ENCODE results near the gene SEPTIN8. TPM values are rescaled to one million over a fixed set of nuclear protein-coding genes. Genes with fewer than 3 reads are reported as not detected.

The SEPTIN8 gene
- total RNA-seq, 2 donors from 2014 or later: 8.0 to 8.8 TPM

DNA sequence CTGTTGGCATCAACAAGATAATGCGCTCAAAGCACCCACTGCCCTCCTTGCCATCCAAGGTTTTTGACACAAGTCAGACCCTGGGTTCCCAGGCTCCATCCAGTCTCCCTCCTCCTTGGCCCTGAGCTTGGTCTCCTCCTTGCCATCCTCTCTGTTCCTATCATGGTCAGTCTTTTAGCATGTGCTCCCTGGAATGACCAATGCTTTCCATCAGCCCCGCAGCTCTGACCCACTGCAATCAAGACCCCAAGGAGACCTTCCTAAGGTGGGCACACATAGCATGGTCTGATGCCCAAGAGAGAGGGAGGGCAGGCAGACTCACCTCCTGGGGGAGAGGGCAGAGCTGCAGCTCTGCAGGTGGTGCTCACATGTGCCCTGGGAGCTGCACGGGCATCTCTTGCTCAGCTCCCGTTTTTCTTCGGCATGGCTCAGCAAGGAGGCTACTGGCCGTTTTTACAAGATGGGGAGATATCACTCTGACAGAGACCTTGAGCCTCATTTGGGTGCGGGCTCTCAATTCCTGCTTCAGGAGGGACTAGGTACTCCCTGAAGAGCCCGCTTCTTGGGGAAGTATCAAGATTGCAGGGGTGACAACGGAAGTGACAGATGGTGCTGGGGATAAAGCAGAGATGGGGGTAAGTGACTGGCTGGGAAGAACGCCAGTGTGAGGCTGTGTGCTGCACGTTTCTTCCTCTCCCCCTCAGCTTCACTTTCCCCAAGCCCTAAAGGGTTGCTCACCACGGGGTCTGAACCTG lies 3.3 kb downstream of the SEPTIN8 start:
- ATAC-seq (no peak), DNase-seq (no peak)
- H3K9me3 ChIP-seq (ENCODE audit: control insufficient read depth, low read length, poor library complexity, severe bottlenecking): no peaks in the 10 kb centered on the region
- Mint-ChIP-seq H3K36me3 (ENCODE audit: low read depth) (no peaks in the 10 kb centered on the region), H3K4me1 (peaks cover 19% of the 10 kb centered on the region), H3K27ac (peak overlapping the region; percentile 54), H3K4me3 (no peak overlapping the region), H3K27me3 (peaks cover 11% of the 10 kb centered on the region)

DNA sequence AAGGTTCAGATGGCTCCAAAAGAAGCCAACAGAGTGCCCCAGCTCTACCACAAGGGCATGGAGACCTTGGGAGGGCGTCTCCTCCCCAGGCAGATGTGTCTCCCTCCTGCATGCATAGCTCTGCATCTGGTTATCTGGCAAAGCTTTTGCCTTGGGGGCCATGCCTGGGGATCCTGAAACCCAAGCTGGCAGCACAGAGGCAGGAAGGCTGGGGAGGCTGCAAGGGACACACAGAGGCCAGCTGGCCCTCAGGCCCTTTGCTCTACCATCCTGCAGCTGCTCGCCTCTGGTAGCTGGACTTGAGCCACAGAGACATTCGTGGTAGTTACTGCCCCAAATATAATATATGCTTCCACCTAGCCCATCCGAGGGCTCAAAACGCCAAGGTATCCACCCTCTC lies 3.9 kb downstream of the SEPTIN8 start:
- Mint-ChIP-seq H3K27me3 (peaks cover 5% of the 10 kb centered on the region), H3K4me1 (peaks cover 14% of the 10 kb centered on the region), H3K27ac (peak overlapping the region; percentile 54), H3K4me3 (no peak overlapping the region), H3K36me3 (ENCODE audit: low read depth) (no peaks in the 10 kb centered on the region)
- DNase-seq: no peak
- no peak for ATAC-seq
- H3K9me3 ChIP-seq (ENCODE audit: control insufficient read depth, low read length, poor library complexity, severe bottlenecking): no peaks in the 10 kb centered on the region

DNA sequence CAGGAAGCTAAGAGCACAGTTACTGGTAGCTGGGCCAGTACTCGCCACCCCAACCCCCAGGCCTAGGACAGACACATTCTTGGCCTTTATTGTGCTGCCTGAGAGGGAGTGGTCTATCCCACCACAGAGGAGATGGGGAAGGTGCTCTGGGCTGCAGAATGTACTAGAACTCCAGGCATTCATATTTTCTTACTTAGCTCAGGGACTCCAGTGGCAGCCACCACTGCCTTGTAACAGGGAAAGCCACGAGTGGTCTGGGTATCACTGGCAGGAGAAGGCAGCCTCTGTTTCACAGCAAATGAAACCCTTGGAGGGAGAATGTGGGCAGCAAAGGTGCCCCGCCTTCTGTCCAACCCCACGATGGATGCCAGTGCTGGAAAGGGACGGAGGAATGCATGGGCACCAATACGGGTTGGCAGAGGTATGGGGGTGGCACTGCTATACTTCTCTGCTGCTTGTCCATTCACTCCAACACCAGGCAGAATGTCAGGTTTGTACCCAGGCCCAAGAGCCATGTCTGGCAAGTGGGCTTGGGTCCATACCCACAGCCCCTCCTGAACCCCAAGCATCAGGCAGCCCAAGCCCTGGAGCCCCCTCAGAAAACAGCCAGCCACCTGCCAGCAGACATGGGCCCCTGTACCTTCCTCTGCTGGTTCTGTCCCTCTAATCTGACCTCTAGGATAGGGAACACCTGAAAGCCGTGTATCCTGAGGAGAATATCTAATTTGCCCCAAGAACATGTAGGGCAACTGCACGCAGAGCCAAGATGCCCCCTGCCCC lies 4.6 kb downstream of the SEPTIN8 start:
- Mint-ChIP-seq H3K36me3 (ENCODE audit: low read depth) (no peaks in the 10 kb centered on the region), H3K4me3 (no peak overlapping the region), H3K27me3 (peaks cover 4% of the 10 kb centered on the region), H3K4me1 (peaks cover 9% of the 10 kb centered on the region), H3K27ac (no peak overlapping the region)
- no peak for DNase-seq
- no peak for ATAC-seq
- H3K9me3 ChIP-seq (ENCODE audit: control insufficient read depth, low read length, poor library complexity, severe bottlenecking): no peaks in the 10 kb centered on the region

DNA sequence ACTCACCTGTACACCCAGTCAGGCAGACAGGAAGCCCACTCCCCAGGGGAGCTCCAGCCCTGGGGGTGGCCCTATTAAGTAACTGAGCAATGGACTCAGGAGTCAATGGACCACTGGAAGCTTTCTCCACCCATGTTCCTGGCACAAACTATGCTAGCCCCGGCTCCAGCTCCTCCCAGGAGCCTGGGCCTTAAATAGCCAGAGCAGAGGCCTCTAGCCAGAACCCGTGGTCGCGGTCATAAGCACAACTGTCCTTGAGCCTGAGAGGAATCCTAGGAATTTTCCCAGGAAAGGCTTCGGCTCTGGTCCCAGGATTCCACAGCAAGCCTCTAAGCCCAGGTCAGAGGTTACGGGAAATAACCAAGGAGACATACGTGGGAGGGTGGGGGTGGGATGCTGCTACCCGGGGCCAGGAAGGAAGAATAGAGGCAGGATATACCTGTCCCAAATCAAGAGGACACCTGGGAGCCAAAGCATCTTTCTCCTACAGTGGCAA lies 5.5 kb downstream of the SEPTIN8 start:
- Mint-ChIP-seq H3K27ac (no peak overlapping the region), H3K4me3 (no peak overlapping the region), H3K4me1 (peaks cover 13% of the 10 kb centered on the region), H3K36me3 (ENCODE audit: low read depth) (no peaks in the 10 kb centered on the region), H3K27me3 (peaks cover 4% of the 10 kb centered on the region)
- DNase-seq: no peak
- no peaks in the 10 kb centered on the region for H3K9me3 ChIP-seq (ENCODE audit: control insufficient read depth, low read length, poor library complexity, severe bottlenecking)
- ATAC-seq: no peak

DNA sequence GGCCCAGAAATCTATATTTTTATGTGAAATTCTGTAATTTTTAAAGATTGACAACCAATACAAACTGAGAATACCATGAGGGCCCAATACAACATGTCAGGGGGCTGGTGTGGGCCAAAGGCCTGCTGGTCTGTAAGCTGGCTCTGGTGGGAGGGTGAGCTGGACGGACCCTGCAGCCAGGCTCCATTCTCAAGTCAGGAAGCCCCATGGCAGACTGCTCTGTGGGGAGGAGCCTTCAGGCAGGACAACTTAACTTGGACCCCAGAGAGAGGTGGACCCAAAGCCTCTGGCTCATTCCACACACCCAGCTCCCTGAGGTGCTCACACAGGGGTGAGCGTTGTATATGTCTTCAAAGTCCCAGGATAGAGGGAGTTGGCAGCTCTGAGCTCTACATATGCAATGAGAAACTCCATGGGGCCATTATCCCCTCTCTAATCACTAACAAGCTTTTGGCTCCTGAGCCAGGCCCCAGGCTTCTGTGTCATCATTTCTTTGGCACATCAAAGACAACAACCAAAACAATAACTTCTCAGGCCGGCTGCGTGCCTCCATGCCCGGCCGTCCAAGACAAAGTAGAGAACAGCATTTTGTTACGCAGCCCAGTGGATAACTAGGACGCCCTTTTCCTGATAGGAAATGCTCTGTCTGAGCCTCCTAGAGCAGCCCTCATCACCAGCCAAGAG lies 6.4 kb downstream of the SEPTIN8 start:
- peaks cover 4% of the 10 kb centered on the region for H3K27me3 Mint-ChIP-seq
- no peaks in the 10 kb centered on the region for H3K9me3 ChIP-seq (ENCODE audit: control insufficient read depth, low read length, poor library complexity, severe bottlenecking)
- no peak for ATAC-seq
- no peak overlapping the region for H3K4me3 Mint-ChIP-seq
- H3K27ac Mint-ChIP-seq: no peak overlapping the region
- peaks cover 11% of the 10 kb centered on the region for H3K4me1 Mint-ChIP-seq
- H3K36me3 Mint-ChIP-seq (ENCODE audit: low read depth): no peaks in the 10 kb centered on the region
- no peak for DNase-seq

DNA sequence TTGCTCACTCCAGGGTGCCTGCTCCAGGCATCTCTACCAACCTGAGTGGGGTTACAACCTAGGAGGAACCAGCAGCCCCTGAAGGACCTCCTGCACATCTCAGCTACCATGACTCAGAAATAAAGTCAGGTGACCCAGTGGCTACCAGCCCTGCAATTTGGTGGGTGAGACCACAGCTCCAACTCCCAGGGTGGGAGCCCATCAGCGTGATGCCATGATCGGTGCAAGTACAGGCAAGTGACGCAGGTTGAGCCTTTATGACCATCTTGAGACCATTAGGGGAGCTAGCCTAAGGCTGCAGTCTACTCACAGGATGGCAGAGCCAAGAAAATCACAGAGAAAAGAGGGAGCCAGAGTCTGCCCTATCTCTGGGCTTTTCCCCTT lies 8.6 kb downstream of the SEPTIN8 start:
- no peak for ATAC-seq
- DNase-seq: no peak
- no peaks in the 10 kb centered on the region for H3K9me3 ChIP-seq (ENCODE audit: control insufficient read depth, low read length, poor library complexity, severe bottlenecking)
- peaks cover 6% of the 10 kb centered on the region for H3K4me1 Mint-ChIP-seq
- no peaks in the 10 kb centered on the region for H3K27me3 Mint-ChIP-seq
- no peak overlapping the region for H3K27ac Mint-ChIP-seq
- no peaks in the 10 kb centered on the region for H3K36me3 Mint-ChIP-seq (ENCODE audit: low read depth)
- H3K4me3 Mint-ChIP-seq: no peak overlapping the region

DNA sequence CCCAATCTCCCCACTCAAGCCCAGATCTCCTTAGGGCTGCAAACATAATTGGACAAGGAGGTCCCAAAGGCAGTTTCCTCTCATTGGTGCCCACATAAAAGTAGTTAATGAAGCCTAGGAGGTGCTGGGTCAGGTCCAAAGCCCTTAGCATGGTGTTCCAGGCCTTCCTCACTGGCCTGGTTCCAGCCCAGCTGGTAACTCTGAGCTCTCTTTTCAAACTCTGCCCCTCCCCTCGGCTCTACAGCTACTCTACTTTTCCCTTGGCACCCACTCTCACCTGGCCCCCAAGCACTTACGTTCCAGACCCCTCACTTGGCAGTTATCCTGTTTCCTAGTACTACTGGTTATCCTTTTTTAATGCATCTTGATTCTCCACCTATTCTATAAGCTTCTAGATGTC lies 9.9 kb downstream of the SEPTIN8 start:
- Mint-ChIP-seq H3K4me3 (no peak overlapping the region), H3K36me3 (ENCODE audit: low read depth) (peaks cover 5% of the 10 kb centered on the region), H3K27me3 (no peaks in the 10 kb centered on the region), H3K27ac (peak overlapping the region; percentile 61), H3K4me1 (peaks cover 4% of the 10 kb centered on the region)
- ATAC-seq: no peak
- no peak for DNase-seq
- no peaks in the 10 kb centered on the region for H3K9me3 ChIP-seq (ENCODE audit: control insufficient read depth, low read length, poor library complexity, severe bottlenecking)

DNA sequence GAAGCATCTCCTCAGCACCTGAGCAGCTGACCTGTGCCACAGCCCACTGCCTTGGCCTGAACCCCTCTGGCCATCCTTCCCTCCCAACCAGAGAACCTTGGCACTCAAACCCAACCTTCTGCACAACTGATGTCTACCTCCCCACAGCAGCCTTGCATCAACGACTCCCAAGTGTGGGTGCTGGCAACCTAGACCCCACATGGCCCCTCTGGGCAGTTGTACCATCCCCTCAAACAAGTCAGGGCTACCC lies 10.3 kb downstream of the SEPTIN8 start:
- ATAC-seq: no peak
- no peaks in the 10 kb centered on the region for H3K9me3 ChIP-seq (ENCODE audit: control insufficient read depth, low read length, poor library complexity, severe bottlenecking)
- H3K27ac Mint-ChIP-seq: peak overlapping the region; percentile 61
- peaks cover 4% of the 10 kb centered on the region for H3K4me1 Mint-ChIP-seq
- peaks cover 5% of the 10 kb centered on the region for H3K36me3 Mint-ChIP-seq (ENCODE audit: low read depth)
- H3K27me3 Mint-ChIP-seq: no peaks in the 10 kb centered on the region
- no peak overlapping the region for H3K4me3 Mint-ChIP-seq
- no peak for DNase-seq

DNA sequence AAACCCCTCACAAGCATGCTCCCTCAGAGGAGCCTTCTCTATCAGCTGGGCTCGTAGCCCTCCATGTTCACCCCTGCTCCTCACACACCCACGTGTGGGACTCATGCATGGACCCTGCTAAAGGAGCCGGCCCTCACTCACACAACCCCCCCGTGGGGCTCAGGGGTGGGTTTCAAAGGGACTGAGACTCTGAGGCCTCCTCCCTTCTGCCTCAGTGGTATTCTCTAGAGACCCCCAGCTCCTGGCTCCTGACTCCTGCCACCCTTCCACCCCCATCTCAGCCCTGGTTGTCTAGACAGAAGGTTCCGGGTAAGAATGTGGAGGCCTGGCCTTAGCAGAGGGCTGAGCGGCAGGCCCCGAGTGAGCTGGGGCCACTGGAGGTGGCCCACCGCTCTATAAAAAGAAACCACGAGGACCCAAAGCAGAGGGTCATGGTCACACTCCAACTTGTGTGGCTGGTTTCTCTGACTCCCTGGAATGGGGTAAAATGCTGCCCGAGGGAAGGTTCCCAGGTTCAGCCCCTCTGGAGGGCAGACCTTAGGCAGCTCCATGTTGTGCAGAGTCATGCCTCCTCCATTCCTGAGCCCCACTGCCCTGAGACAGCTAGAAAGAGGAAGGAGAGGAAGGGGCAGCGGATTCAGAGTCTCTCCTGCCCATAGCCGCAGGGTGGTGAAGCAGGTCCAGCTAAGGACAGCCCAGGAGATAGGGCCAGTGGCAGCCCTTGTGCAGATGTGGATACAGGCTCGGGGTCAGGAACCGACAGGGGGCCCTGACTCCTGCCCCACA lies 10.8 kb downstream of the SEPTIN8 start:
- Mint-ChIP-seq H3K27me3 (no peaks in the 10 kb centered on the region), H3K36me3 (ENCODE audit: low read depth) (peaks cover 5% of the 10 kb centered on the region), H3K27ac (no peak overlapping the region), H3K4me1 (peaks cover 4% of the 10 kb centered on the region), H3K4me3 (no peak overlapping the region)
- H3K9me3 ChIP-seq (ENCODE audit: control insufficient read depth, low read length, poor library complexity, severe bottlenecking): no peaks in the 10 kb centered on the region
- ATAC-seq: no peak
- no peak for DNase-seq

DNA sequence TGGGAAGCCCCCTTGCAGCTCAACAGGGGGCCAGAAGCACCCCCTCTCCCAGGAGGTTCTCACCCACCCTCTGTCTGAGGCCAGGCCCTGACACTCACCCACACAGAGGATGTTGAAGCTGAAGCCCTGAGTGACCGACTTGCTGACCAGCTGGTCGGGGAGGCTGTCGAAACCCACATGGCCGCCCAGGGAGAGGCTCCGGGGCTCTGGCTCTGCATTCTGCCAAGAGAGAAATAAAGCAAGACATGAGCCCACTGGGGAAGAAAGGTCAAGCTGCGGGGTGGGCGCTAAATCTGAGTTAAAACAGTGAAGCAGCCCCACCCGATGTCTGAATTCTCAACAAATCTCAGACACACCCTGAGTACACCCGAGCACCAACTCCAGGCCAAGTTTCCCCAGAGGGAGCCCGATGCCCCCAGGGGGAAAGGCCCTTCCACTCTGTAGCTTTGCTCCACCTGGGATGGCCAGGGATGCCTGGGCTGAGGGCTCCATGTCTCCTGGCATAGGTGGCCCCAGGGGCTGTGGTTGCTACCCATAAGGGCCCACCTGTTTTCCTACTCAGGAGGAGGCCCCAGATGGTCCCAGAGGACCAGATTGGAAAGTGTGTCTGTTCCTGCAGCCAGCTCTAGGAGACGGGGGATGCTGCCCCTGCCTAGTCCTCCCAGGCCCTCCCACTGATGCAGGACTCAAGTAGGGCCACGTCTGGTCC lies 11.6 kb downstream of the SEPTIN8 start:
- Mint-ChIP-seq H3K27me3 (no peaks in the 10 kb centered on the region), H3K36me3 (ENCODE audit: low read depth) (peaks cover 8% of the 10 kb centered on the region), H3K4me3 (no peak overlapping the region), H3K4me1 (peaks cover 4% of the 10 kb centered on the region), H3K27ac (peak overlapping the region; percentile 54)
- H3K9me3 ChIP-seq (ENCODE audit: control insufficient read depth, low read length, poor library complexity, severe bottlenecking): no peaks in the 10 kb centered on the region
- ATAC-seq (no peak), DNase-seq (no peak)

DNA sequence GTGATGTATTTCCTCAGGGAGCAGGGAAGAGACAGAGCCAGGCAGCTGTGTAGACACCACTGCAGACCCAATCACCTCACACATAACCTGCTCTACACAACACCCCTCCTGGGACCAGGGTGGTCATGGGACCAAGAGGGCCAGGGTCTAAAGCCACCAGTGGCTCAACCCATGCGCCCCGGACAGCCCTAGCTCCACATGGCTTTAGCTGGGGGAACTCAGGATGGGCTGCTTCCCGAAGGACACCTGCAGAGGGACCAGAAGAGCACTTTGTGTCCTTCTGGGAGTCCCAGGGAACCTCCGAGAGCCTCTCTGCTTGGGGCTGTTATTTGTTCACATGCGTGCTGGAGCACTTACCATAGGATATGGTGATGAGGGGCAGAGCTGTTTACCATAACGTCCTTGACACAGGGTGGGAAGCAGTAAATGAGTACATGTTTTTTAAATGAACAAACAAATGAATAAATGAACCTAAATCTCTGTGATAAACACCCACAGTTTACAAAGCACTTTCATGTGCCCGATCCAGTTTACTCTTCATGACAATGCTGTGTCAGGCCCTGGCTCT lies 12.3 kb downstream of the SEPTIN8 start:
- peaks cover 8% of the 10 kb centered on the region for H3K36me3 Mint-ChIP-seq (ENCODE audit: low read depth)
- H3K9me3 ChIP-seq (ENCODE audit: control insufficient read depth, low read length, poor library complexity, severe bottlenecking): no peaks in the 10 kb centered on the region
- no peak for ATAC-seq
- H3K27ac Mint-ChIP-seq: peak overlapping the region; percentile 54
- no peaks in the 10 kb centered on the region for H3K27me3 Mint-ChIP-seq
- peaks cover 4% of the 10 kb centered on the region for H3K4me1 Mint-ChIP-seq
- no peak for DNase-seq
- no peak overlapping the region for H3K4me3 Mint-ChIP-seq

DNA sequence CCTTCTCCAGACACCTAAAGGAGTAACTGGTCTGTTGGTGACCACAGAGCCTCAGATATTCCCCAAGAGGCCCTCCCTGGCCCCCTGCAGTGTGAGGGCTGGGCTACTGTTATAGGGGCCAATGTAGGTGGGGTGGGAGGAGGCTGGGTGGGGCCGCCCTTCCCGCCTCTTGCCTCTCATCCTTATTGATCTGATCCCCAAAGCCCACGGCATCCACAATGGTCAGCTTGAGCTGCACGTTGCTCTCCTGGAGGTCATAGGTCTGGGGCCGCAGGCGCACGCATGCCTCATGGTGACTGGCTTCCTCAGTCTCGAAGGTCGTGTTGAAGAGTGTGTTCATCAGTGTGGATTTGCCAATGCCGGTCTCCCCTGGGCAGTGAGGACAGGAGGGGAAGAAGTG lies 13.0 kb downstream of the SEPTIN8 start:
- DNase-seq: no peak
- Mint-ChIP-seq H3K27ac (no peak overlapping the region), H3K4me1 (peaks cover 4% of the 10 kb centered on the region), H3K4me3 (no peak overlapping the region), H3K27me3 (no peaks in the 10 kb centered on the region), H3K36me3 (ENCODE audit: low read depth) (peaks cover 8% of the 10 kb centered on the region)
- ATAC-seq: no peak
- H3K9me3 ChIP-seq (ENCODE audit: control insufficient read depth, low read length, poor library complexity, severe bottlenecking): no peaks in the 10 kb centered on the region
